GM19240 (cell line): ENCODE data around the gene ITGBL1.

ENCODE experiments used
- DNase-seq: peaks from one replicate; pipeline ENCODE4 v3.0.0; 2011; ENCODE audit warnings: low spot score; ENCODE audit not compliant: insufficient read length

The ITGBL1 gene

GRCh38 chr13:101739382-101740178, 287.1 kb downstream of the ITGBL1 start:
- DNase-seq: no peak

DNA sequence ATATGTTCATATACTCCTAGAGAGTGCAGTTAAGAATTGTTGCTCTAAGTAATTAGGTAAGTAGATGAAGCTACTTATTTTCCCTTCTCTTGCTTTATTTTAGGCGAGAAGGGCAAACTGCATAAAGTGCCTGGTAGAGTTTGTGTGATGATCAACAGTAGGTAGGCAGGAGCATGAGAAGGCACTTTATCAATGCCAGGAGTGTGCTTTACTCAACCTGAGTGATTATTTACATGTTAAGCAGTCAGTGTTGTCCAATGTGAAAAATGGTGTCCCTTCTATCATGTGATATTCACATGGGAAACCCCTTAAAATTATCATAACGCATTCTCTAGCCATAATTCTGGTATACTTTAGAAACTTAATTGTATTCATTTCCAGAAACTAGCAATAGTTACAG, 294.0 kb downstream of the ITGBL1 start:
- DNase-seq: no peak

- no peak for DNase-seq
Measured at GRCh38 chr13:101747039-101747438, 294.6 kb downstream of the ITGBL1 start.

DNA sequence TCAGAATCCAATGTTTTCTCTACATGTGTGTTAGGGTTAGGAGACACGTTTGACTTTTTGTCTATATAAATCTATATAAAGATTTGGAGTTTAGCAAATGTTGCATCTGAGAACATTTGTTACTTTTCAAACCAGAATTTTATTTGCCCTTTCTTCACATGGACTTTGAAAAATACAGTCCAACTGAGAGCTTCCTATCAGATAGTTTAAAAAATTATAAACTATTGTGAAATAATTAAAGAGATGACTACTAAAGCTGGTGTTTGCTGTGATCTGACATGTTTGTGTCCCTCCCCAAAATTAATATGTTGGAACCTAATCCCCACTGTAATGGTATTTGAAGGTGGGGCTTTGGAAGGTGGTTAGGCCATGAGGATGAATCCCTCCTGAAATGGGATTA, 297.1 kb downstream of the ITGBL1 start:
- DNase-seq: no peak

GRCh38 chr13:101751488-101751887, 299.0 kb downstream of the ITGBL1 start:
- no peak for DNase-seq

DNA sequence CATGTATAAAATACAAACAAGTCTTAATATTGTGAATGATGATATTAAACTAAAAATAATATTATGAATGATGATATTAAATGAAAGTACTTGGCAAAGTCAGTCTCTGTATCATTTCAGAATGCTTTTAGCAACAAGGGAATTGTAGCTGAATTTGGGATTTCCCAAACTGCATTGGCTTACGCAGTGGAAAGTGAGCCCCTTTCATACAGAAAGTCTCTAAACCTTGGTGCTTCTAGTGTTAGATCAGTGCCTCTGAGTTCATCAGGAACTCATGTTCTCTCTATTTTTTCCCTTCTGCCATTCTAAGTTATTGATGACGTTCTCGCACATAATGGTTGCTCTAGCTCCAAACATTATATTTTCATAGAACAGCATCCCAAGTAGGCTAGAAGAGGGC, 300.0 kb downstream of the ITGBL1 start:
- no peak for DNase-seq

- DNase-seq: no peak
Measured at GRCh38 chr13:101755228-101755887, 302.9 kb downstream of the ITGBL1 start.

DNA sequence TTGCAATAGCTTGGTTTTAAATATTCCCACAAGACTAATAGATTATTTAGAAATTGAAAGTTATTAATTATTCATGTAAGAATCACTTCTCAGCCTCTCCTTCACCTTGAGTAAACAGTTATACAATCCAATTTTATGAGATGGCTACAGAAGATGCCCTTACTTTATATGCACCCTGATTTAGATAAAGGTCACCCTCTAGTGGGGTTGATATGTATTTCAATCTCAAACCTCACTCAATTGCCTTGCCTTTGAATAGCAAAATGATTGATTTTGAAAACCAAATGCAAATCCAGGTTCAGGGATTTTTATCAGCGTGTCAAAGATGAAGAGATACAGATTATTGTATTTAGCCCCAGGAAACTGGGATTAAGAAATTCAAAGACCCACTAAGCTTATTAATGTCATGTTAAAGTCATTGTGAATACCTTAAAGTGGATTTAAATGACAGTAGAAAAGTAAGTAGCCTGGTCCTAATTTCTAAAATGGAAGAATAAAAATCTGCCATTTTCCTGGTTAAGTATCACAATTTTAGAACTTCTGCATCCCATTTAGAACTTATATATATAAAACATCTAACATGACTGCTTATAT, 305.1 kb downstream of the ITGBL1 start:
- no peak for DNase-seq

DNA sequence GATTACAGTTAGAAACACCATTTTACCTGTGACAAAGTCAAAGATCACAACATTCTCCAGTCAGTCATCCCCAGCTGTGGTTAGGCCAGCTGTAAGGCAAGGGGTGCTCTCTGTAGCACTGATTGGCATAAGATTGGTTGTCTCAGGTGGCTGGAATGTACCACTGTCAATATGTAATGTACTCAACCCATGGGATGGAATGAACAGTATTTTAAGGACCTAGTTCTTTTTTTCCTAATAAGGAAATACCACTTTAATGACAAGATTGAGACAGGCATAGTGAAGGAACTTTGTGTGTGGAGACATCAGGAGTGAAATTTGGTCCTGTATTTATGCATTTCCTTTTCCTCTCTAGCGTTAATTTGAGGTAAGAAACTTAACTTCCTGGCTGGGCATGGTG, 310.7 kb downstream of the ITGBL1 start:
- no peak for DNase-seq
